Muscle of leg (tissue), 11 donors: ENCODE measurements around the gene ITGAX. TPM values are rescaled to one million over a fixed set of nuclear protein-coding genes. Genes with fewer than 3 reads are reported as not detected.
"Not testable (repeated sequence)": the region's sequence is repeated elsewhere in the genome, so short reads cannot be mapped to it uniquely, and the experiment has no call there.

Experiments
- DNase-seq: peaks from one replicate; pipeline ENCODE4 v3.0.0; 2013
- H3K27ac ChIP-seq: one replicate; pipeline ENCODE4 v1.5.1; 2013; ENCODE audit warnings: mild to moderate bottlenecking, low read length, control low read depth
- H3K27me3 ChIP-seq: one replicate; pipeline ENCODE4 v1.6.1; 2013; ENCODE audit warnings: low read length; ENCODE audit not compliant: control insufficient read depth, insufficient read depth
- H3K36me3 ChIP-seq: one replicate; pipeline ENCODE4 v1.6.1; 2013; ENCODE audit warnings: low read length; ENCODE audit not compliant: control insufficient read depth, insufficient read depth
- H3K4me1 ChIP-seq: one replicate; pipeline ENCODE4 v1.6.1; 2013; ENCODE audit warnings: low read length; ENCODE audit not compliant: control insufficient read depth, insufficient read depth
- H3K4me3 ChIP-seq: one replicate; pipeline ENCODE4 v1.5.1; 2013; ENCODE audit warnings: low read length, control low read depth
- H3K9me3 ChIP-seq: replicated peaks from 2 replicates; pipeline ENCODE4 v1.6.1; 2013; ENCODE audit warnings: low read depth, low read length; ENCODE audit not compliant: control insufficient read depth
- WGBS: methylation state at CpG from one replicate; pipeline ENCODE4 v1.1.5; 2013; ENCODE audit warnings: missing lambda C conversion rate; ENCODE audit not compliant: insufficient coverage; 5-methylcytosine and 5-hydroxymethylcytosine counted together
- polyA plus RNA-seq, 8 donors: library from polyadenylated mRNA; unstranded; fragments of 120-200 nt; gene quantifications; one replicate each; pipeline versions ENCODE4 v1.2.1 to v1.2.3, GENCODE V29; 2013; ENCODE audit warnings: inconsistent platforms in 1 of 8, low replicate concordance in 1 of 8; ENCODE audit not compliant: insufficient read length in 8 of 8, insufficient read depth in 1 of 8
- total RNA-seq: library from RNA; stranded (reverse); fragments of 120-200 nt; gene quantifications from one replicate; pipeline ENCODE4 v1.2.4, GENCODE V29; 2013

The ITGAX gene
- total and polyA plus RNA-seq, 9 donors: 0.35 to 1.7 (median 0.64) TPM

- WGBS: 24% methylated on average over 8 of the region's 8 CpGs
Observed at GRCh38 chr16:31330553-31330890, 24.5 kb upstream of the ITGAX start.

DNA sequence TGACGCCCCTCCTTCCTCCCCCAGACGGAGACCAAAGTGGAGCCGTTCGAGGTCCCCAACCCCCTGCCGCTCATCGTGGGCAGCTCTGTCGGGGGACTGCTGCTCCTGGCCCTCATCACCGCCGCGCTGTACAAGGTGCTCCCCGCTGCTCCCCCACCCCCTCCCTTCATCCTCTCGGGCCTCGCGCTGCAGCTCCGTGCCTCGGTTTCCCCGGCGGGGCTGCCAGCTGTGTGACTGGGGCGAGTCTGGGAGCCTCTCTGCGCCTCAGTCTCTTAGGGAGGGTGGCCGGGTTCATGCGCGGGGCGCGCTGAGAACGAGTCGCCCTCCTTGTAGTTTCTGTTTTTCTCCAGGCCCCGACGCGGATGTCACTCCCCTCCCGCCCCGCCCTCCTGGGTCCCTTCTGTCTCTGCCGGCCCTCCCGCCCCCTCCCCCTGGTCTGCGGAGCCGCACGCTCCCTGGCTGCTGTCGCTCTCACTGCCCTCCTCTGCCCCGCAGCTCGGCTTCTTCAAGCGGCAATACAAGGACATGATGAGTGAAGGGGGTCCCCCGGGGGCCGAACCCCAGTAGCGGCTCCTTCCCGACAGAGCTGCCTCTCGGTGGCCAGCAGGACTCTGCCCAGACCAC is 23.7 kb upstream of the ITGAX start:
- Histone ChIP-seq H3K9me3 (no peaks in the 10 kb centered on the region), H3K36me3 (no peaks in the 10 kb centered on the region), H3K27ac (no peak overlapping the region), H3K4me3 (no peak overlapping the region), H3K4me1 (no peaks in the 10 kb centered on the region), H3K27me3 (peaks cover 39% of the 10 kb centered on the region)
- 7% methylated on average over 34 of the region's 46 CpGs for WGBS
- DNase-seq: no peak

More at GRCh38 chr16:31330553-31330890, 24.5 kb upstream of the ITGAX start:
- H3K4me1 ChIP-seq: no peaks in the 10 kb centered on the region
- no peaks in the 10 kb centered on the region for H3K36me3 ChIP-seq
- no peak overlapping the region for H3K27ac ChIP-seq
- H3K27me3 ChIP-seq: peaks cover 39% of the 10 kb centered on the region
- H3K4me3 ChIP-seq: no peak overlapping the region
- DNase-seq: no peak
- H3K9me3 ChIP-seq: no peaks in the 10 kb centered on the region

DNA sequence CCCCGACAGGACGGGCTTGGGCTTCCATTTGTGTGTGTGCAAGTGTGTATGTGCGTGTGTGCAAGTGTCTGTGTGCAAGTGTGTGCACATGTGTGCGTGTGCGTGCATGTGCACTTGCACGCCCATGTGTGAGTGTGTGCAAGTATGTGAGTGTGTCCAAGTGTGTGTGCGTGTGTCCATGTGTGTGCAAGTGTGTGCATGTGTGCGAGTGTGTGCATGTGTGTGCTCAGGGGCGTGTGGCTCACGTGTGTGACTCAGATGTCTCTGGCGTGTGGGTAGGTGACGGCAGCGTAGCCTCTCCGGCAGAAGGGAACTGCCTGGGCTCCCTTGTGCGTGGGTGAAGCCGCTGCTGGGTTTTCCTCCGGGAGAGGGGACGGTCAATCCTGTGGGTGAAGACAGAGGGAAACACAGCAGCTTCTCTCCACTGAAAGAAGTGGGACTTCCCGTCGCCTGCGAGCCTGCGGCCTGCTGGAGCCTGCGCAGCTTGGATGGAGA is 23.1 kb upstream of the ITGAX start:
- H3K4me1 ChIP-seq: no peaks in the 10 kb centered on the region
- H3K36me3 ChIP-seq: no peaks in the 10 kb centered on the region
- peaks cover 39% of the 10 kb centered on the region for H3K27me3 ChIP-seq
- no peak overlapping the region for H3K27ac ChIP-seq
- no peak for DNase-seq
- H3K9me3 ChIP-seq: no peaks in the 10 kb centered on the region
- 83% methylated on average over 16 of the region's 23 CpGs for WGBS
- H3K4me3 ChIP-seq: no peak overlapping the region

GRCh38 chr16:31332544-31332943 is 22.4 kb upstream of the ITGAX start:
- no peak overlapping the region for H3K4me3 ChIP-seq
- no peaks in the 10 kb centered on the region for H3K36me3 ChIP-seq
- H3K27ac ChIP-seq: no peak overlapping the region
- no peaks in the 10 kb centered on the region for H3K4me1 ChIP-seq
- H3K9me3 ChIP-seq: no peaks in the 10 kb centered on the region
- no peak for DNase-seq
- peaks cover 39% of the 10 kb centered on the region for H3K27me3 ChIP-seq
- no CpG with 5 or more reads among the region's 4 CpGs for whole genome bisulfite sequencing

- DNase-seq: no peak
- 0% methylated on average over 2 of the region's 5 CpGs for WGBS
- Histone ChIP-seq H3K27ac (no peak overlapping the region), H3K27me3 (peaks cover 38% of the 10 kb centered on the region), H3K4me1 (no peaks in the 10 kb centered on the region), H3K36me3 (no peaks in the 10 kb centered on the region), H3K4me3 (no peak overlapping the region), H3K9me3 (no peaks in the 10 kb centered on the region)
Observed at GRCh38 chr16:31333686-31334649, 21.0 kb upstream of the ITGAX start.

DNA sequence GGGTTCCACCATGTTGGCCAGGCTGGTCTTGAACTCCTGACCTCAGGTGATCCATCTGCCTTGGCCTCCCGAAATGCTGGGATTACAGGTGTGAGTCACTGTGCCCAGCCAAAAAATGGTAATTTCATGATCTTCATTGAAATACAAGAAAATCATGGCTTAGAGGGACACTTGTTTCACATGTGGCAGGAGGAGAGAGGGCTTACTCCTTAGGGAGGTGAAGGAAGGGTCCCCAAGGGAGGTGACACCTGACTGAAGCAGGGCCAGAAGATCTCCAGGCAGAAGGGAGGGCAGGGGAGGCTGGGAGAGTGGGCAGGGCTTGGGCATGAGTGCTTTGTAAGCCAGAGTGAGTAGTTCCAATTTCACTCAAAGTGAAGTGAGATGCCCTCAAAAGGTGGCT is 20.0 kb upstream of the ITGAX start:
- 78% methylated on average over 1 of the region's 1 CpG for WGBS
- H3K27me3 ChIP-seq: peaks cover 29% of the 10 kb centered on the region
- no peak for DNase-seq

DNA sequence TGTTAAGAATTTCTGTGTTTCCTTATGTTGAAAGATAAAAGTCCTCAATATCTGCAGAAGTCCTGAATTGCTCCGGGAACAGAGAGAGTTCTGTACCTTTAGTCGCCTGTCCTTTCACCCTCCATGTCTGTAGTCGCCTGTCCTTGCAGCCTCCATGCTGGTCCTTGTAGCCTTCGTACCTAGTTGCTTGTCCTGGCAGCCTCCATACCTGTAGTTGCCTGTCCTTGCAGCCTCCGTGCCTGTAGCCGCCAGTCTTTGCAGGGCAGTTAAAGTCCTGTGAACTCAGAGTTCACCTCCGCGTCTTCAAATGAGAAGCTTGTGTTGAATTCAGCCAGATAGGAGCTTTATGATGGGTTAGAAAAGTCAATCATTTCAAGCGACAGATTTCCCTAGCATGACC is 19.5 kb upstream of the ITGAX start:
- no peak for DNase-seq
- WGBS: 67% methylated on average over 6 of the region's 9 CpGs
- Histone ChIP-seq H3K4me3 (no peak overlapping the region), H3K27ac (no peak overlapping the region), H3K27me3 (peaks cover 24% of the 10 kb centered on the region), H3K4me1 (no peaks in the 10 kb centered on the region), H3K36me3 (no peaks in the 10 kb centered on the region), H3K9me3 (no peaks in the 10 kb centered on the region)

More for the DNA sequence above, 20.0 kb upstream of the ITGAX start:
- no peaks in the 10 kb centered on the region for H3K9me3 ChIP-seq
- no peaks in the 10 kb centered on the region for H3K4me1 ChIP-seq
- no peaks in the 10 kb centered on the region for H3K36me3 ChIP-seq
- no peak overlapping the region for H3K4me3 ChIP-seq
- H3K27ac ChIP-seq: no peak overlapping the region

- 90% methylated on average over 2 of the region's 4 CpGs for whole genome bisulfite sequencing
- H3K9me3 ChIP-seq, H3K27me3 ChIP-seq, H3K4me3 ChIP-seq, DNase-seq, H3K27ac ChIP-seq, H3K36me3 ChIP-seq, H3K4me1 ChIP-seq: not testable (repeated sequence)
Observed at GRCh38 chr16:31338166-31338685, 16.8 kb upstream of the ITGAX start.

GRCh38 chr16:31344712-31345111 is 10.3 kb upstream of the ITGAX start:
- DNase-seq: no peak
- no peak overlapping the region for H3K4me3 ChIP-seq
- 81% methylated on average over 5 of the region's 9 CpGs for WGBS
- H3K27me3 ChIP-seq: no peaks in the 10 kb centered on the region
- H3K4me1 ChIP-seq: no peaks in the 10 kb centered on the region
- no peak overlapping the region for H3K27ac ChIP-seq
- H3K36me3 ChIP-seq: no peaks in the 10 kb centered on the region
- H3K9me3 ChIP-seq: no peaks in the 10 kb centered on the region

DNA sequence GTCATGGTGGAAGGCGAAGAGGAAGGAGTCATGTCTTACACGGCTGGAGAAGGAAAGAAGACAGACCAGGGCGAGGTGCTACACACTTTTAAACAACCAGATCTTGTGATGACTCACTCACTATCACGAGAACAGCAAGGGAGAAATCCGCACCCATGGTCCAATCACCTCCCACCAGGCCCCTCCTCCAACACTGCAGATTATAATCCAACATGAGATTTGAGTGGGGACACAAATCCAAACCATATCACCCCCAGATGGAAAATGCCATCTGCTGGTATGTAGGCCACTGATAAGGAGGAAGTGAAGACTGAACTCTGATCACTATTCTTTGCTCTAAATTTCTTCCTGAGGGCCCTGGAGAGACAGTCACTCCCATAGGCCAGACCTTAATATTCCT is 7.5 kb upstream of the ITGAX start:
- DNase-seq: no peak
- H3K9me3 ChIP-seq: no peaks in the 10 kb centered on the region
- no peaks in the 10 kb centered on the region for H3K27me3 ChIP-seq
- no peak overlapping the region for H3K4me3 ChIP-seq
- H3K27ac ChIP-seq: no peak overlapping the region
- 62% methylated on average over 2 of the region's 5 CpGs for WGBS
- H3K36me3 ChIP-seq: no peaks in the 10 kb centered on the region
- no peaks in the 10 kb centered on the region for H3K4me1 ChIP-seq
